H1 (cell line): ENCODE results near the gene NTN1. TPM values are rescaled to one million over a fixed set of nuclear protein-coding genes. Genes with fewer than 3 reads are reported as not detected.

ENCODE experiments used
- polyA plus RNA-seq, 7 experiments: library from polyadenylated mRNA; depleted of rRNA in 3 of 7; stranded (reverse) in 5 of 7; unstranded in 2 of 7; fragments of >200 nt in 5 of 7; fragments of 200-250 nt in 2 of 7; gene quantifications; 1 replicate in 5 of 7; 2 replicates in 1 of 7; 4 replicates in 1 of 7; pipeline versions ENCODE4 v1.2.1 to v1.2.3, GENCODE V29; 2011 to 2013; ENCODE audit warnings: missing spikeins in 2 of 7, mixed read lengths in 2 of 7
- total RNA-seq: library from RNA; stranded (reverse); fragmentation: NEBNext Ultra II Directional; extraction: Animal tissue kit (Norgen Biotek cat#: 25700); gene quantifications from 2 replicates; pipeline ENCODE4 v1.2.1, GENCODE V29; 2021
- TF ChIP-seq, protein P1 (sequence below): fragments of 300-600 bp; sonication (generic); IDR thresholded peaks from 2 replicates; pipeline ENCODE4 v1.7.1; 2012; ENCODE audit warnings: low read length, moderate library complexity, mild to moderate bottlenecking, inconsistent platforms; ENCODE audit not compliant: insufficient replicate concordance

The NTN1 gene
- total and polyA plus RNA-seq, 2 of the 8 experiments (the other 6 are each of a cell fraction or from before 2014, with no cell fraction given): 2.0 to 2.3 TPM

DNA sequence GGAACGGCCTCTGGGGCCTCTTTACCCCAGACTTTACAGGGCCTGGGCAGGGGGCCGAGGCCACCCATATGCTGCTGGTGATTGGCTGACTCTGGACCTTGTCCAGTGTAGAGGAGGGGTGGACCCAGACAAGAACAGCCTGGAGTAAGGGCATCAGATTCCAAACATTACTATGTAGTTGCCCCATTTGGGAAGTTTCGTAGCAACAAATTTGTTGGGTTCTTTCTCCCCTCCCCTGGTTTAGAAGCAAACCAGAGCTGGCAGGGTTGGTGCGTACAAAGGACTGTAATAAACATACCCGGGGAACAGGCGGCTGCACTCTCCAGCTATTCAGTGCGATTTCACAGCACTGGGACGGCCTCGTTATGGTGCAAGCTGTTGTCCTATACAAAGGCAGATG, 145.5 kb downstream of the NTN1 start (continued):
- TF ChIP-seq, protein P1, sequence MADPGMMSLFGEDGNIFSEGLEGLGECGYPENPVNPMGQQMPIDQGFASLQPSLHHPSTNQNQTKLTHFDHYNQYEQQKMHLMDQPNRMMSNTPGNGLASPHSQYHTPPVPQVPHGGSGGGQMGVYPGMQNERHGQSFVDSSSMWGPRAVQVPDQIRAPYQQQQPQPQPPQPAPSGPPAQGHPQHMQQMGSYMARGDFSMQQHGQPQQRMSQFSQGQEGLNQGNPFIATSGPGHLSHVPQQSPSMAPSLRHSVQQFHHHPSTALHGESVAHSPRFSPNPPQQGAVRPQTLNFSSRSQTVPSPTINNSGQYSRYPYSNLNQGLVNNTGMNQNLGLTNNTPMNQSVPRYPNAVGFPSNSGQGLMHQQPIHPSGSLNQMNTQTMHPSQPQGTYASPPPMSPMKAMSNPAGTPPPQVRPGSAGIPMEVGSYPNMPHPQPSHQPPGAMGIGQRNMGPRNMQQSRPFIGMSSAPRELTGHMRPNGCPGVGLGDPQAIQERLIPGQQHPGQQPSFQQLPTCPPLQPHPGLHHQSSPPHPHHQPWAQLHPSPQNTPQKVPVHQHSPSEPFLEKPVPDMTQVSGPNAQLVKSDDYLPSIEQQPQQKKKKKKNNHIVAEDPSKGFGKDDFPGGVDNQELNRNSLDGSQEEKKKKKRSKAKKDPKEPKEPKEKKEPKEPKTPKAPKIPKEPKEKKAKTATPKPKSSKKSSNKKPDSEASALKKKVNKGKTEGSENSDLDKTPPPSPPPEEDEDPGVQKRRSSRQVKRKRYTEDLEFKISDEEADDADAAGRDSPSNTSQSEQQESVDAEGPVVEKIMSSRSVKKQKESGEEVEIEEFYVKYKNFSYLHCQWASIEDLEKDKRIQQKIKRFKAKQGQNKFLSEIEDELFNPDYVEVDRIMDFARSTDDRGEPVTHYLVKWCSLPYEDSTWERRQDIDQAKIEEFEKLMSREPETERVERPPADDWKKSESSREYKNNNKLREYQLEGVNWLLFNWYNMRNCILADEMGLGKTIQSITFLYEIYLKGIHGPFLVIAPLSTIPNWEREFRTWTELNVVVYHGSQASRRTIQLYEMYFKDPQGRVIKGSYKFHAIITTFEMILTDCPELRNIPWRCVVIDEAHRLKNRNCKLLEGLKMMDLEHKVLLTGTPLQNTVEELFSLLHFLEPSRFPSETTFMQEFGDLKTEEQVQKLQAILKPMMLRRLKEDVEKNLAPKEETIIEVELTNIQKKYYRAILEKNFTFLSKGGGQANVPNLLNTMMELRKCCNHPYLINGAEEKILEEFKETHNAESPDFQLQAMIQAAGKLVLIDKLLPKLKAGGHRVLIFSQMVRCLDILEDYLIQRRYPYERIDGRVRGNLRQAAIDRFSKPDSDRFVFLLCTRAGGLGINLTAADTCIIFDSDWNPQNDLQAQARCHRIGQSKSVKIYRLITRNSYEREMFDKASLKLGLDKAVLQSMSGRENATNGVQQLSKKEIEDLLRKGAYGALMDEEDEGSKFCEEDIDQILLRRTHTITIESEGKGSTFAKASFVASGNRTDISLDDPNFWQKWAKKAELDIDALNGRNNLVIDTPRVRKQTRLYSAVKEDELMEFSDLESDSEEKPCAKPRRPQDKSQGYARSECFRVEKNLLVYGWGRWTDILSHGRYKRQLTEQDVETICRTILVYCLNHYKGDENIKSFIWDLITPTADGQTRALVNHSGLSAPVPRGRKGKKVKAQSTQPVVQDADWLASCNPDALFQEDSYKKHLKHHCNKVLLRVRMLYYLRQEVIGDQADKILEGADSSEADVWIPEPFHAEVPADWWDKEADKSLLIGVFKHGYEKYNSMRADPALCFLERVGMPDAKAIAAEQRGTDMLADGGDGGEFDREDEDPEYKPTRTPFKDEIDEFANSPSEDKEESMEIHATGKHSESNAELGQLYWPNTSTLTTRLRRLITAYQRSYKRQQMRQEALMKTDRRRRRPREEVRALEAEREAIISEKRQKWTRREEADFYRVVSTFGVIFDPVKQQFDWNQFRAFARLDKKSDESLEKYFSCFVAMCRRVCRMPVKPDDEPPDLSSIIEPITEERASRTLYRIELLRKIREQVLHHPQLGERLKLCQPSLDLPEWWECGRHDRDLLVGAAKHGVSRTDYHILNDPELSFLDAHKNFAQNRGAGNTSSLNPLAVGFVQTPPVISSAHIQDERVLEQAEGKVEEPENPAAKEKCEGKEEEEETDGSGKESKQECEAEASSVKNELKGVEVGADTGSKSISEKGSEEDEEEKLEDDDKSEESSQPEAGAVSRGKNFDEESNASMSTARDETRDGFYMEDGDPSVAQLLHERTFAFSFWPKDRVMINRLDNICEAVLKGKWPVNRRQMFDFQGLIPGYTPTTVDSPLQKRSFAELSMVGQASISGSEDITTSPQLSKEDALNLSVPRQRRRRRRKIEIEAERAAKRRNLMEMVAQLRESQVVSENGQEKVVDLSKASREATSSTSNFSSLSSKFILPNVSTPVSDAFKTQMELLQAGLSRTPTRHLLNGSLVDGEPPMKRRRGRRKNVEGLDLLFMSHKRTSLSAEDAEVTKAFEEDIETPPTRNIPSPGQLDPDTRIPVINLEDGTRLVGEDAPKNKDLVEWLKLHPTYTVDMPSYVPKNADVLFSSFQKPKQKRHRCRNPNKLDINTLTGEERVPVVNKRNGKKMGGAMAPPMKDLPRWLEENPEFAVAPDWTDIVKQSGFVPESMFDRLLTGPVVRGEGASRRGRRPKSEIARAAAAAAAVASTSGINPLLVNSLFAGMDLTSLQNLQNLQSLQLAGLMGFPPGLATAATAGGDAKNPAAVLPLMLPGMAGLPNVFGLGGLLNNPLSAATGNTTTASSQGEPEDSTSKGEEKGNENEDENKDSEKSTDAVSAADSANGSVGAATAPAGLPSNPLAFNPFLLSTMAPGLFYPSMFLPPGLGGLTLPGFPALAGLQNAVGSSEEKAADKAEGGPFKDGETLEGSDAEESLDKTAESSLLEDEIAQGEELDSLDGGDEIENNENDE: no peak
